ENCODE data around the gene PHF14.

Gene PHF14

DNA sequence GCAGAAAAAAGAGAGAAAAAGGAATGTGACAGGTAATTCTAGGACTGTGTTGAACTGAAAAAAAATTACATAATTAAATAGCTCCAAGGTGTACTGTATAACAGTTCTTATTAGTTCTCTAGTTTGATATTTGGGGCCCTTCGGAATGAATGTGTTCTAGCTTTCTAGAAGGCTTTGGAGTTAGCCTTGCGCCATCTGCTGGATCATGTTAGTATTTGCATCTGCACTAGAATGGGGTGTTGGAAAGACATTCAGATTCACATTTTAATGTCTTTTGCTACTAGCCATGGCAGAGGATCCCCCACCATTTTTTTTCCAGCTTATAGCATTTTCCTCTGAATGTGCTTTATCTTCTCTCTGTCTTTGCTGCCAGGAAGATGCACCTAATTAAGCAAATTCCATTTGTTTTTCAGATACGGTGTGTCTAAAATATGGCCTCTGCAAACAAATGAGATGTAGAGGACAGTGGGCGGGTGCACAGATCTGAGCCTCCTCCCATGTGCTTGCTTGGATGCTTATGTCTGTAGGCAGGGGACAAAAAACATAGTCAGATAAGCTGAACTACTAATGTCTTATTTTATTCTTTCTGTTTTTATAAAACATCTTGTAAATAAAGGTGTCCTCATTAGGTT, 238.5 kb downstream of the PHF14 start:
- peak; percentile 61 for DNase-seq (ENCODE audit: low spot score)

DNA sequence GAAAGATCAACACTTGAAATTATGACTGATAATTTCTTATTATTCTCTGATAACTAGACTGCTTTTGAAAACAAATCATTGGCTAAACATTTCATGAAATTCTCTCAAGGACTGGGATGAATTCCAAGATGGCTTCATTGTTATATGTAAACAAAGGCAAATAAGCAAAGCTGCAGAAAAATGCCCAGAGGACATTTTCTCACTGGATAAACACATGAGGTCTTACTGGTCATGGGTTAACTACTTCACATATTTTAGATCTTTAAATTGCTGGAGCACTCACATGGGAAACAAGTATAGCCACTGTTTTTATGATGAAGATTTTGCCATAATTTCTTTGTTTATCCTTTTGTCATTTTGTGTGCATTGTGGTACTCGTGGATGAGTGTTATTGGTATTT, 239.1 kb downstream of the PHF14 start:
- DNase-seq (ENCODE audit: low spot score) = no peak

DNA sequence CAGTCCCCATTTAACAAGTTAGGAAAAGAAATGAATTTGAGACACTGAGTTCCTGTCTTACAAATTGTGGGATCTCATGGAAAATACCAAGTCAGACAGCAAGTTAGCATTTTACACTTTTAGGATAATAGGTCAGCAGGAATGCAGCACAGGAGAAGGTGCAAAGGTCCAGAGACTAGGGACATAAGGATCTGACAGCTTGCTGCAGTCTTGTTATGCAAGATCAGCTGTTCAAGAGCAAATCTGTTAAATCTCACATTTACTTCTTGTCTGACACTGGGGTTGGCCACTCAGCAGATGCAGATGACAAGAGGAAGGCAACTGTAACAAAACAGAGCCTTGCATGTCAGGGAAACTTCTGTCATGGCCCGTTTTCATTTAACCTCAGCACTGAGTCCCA, 239.6 kb downstream of the PHF14 start:
- DNase-seq (ENCODE audit: low spot score) = no peak

DNA sequence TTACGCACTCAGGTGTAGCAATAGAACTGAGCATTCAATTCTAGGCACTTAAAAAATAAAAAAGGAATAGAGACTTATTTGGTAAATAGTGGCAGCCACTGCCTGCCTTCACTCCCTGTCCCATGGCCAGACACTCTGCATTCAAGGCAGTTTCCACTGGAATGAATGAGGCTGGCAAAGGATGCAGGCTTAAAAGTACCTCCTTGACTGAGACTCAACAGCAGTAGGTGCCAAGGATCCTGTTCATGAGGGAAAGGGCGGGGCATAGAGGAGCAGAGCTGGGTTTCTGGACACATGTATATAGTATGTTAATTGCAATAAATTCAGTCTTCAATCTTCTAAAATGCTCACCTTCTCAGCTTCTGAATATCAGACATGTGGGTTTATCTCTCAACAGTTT, 242.6 kb downstream of the PHF14 start:
- DNase-seq (ENCODE audit: low spot score) = no peak

DNA sequence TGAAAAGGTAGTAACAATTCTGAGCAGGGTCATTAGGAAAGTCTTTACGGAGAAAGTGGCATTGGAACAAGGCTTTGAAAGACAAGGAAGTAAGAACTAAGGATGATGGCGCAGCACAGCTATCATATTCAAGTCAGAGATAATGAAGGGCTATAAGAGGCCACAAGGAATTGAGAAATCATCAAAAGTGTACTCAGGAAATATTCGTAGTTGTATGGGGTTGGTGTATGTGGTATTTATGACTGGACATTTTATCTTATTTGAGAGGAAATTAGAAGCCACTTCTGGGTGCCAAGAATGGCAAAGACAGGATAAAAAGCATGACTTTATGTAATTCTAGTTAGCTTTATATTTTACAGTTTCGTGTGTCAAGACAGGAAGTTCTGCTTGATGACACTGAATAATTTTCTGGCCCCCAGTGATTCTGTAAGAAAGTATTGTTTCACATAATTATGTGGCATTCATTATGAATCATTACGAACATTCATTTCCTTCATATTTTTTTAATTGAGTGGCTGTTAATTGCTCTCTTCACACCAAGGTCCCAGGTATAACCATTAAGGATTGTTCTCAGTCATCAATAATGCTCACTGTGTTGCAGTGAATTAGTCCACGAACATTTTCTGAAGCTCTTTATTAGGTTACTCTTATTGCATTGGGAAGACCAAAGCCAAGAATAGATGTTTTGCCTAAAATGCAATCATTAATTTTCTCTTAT, 244.3 kb downstream of the PHF14 start:
- DNase-seq (ENCODE audit: low spot score) = no peak
